Stimulated activated CD8-positive, alpha-beta memory T cell treated with anti-CD3 and anti-CD28 coated beads, Interleukin-4, amount 100 ng/mL, for 48 hours (primary cell): ENCODE results near the gene GRIK5.

Source experiments
- DNase-seq: peaks from one replicate; pipeline ENCODE4 v3.0.0-alpha.2; 2020

GRIK5 gene

DNA sequence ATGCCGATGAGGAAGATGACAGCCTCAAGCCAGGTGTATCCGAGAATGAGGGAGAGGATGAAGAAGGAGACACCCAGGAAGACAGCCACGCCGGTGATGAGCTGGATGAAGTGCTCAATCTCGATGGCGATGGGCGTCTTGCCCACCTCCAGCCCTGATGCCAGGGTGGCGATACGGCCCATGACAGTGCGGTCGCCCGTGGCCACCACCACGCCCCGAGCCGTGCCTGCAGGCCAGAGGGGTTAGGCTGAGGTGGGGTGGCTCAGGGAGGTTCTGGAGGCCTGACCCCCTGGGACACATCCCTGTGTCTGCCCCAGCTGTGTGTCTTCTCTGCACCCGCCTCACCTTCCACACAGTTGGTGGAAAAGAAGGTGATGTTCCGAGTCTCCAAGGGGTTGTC lies 85.0 kb downstream of the GRIK5 start:
- no peak for DNase-seq

DNA sequence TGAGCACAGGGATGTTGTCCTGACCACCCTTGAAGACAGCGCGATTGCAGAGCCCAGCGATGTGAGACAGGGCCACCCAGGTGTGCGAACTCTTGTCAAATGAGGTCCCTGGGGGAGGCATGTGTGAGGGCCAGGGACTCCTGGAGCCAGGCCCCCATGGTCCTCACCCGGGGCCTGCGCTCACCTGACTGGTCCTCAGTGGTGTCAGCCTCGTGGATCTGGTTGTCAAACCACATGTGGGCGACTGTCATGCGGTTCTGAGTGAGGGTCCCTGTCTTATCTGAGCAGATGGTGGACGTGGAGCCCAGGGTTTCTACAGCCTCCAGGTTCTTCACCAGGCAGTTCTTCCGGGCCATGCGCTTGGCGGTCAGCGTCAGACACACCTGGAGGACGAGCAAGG lies 88.3 kb downstream of the GRIK5 start:
- DNase-seq = no peak

DNA sequence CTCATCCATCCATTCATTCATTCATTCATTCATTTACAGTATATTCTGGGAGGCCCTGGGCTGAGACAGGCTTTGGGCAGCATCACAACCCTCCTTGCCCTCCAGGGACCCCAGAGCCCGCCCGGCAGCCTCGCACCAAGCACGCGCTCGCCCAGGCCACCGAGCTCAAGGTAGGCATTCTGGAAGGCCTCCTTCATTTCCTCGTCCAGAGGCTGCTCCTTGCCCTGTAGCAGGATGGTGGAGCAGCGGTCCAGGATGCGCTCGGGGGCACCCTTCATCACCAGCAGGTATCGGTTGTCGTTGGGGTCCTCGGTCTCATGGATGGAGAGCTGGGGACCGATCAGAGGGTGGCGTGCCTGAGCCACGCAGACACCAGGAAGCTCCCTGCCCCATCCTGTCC lies 91.5 kb downstream of the GRIK5 start:
- no peak for DNase-seq

DNA sequence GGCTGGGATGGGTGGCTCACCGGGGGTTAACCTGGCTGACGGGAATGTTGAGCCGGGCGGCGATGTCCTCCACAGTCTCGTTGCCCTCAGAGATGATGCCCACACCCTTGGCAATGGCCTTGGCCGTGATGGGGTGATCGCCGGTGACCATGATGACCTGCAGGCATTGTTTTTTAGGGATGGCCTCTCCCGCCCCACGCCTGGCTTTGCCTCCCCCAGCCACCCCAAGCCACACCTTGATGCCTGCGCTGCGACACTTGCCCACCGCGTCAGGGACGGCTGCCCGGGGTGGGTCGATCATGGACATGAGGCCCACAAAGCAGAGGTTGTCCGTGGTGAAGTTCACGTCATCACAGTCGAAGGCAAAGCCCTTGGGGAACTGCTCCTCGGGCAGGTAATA lies 92.1 kb downstream of the GRIK5 start:
- no peak for DNase-seq

DNA sequence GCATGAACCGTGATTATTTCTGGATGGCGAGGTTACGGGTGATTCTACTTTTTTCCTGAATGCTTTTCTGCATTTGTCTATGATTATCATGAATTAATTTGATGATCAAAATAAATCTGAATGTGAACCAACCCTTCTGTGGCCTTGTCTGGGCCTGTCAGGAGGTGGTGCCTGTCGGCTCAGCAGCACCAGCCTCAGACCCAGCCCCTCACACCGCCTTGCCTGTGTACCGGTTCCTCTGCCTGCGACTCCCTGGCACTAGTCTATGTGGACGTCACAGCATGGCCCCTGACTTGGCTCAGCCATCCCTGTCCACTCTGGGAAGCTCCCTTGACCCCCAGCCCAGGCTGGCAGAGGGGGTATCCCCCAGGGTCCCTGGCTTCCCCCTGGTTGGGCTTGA lies 95.4 kb downstream of the GRIK5 start:
- no peak for DNase-seq

DNA sequence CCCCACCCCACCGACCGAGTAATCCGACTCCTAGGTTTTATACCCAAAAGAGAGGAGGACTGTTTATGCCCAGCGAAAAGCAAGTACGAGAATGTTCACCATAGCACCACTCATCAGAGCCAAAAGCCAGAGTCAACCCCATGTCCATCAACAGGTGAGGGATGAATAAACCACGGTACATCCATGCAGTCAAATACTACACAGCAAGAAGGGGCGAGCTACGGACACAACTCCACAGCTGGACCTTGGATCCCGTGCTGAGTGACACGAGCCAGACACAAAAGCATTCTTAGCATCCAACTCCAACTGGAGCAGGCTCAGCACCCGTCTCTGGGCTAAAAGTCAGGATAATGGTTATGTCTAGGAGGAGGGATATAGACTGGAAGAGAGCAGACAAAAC lies 98.6 kb downstream of the GRIK5 start:
- DNase-seq = no peak

DNA sequence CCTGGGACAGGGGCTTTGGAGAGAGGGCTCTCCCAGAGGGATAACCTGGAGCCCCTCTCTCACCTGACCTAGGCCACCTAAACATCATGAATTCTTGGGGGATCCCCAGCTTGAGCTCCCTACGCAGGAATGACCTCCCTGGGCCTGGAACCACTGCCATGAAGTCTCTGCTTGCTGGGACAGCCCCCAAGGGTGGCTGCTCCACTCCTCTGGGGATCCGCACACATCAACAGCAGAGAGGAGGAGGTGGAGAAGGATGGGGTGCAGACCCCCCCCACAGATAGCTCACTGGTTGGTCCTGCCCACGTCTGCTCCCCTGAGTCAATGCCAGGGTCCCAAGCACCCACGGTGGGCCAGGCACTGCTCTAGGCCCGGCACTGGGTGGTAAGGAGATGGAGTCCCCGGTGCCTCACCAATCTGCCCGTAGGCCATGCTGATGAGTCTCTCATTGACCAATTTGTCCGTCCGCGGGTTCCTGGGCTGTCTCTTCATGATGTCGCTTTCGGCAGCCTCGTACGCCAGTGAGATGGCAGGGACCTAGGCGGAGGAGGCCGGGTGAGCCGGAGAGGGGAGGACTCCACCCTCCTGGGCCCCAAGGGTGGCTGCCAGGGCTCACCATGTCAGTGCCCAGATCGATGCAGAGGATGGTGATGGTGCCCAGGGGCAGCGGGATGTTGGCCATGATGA lies 100.1 kb downstream of the GRIK5 start:
- DNase-seq = no peak

DNA sequence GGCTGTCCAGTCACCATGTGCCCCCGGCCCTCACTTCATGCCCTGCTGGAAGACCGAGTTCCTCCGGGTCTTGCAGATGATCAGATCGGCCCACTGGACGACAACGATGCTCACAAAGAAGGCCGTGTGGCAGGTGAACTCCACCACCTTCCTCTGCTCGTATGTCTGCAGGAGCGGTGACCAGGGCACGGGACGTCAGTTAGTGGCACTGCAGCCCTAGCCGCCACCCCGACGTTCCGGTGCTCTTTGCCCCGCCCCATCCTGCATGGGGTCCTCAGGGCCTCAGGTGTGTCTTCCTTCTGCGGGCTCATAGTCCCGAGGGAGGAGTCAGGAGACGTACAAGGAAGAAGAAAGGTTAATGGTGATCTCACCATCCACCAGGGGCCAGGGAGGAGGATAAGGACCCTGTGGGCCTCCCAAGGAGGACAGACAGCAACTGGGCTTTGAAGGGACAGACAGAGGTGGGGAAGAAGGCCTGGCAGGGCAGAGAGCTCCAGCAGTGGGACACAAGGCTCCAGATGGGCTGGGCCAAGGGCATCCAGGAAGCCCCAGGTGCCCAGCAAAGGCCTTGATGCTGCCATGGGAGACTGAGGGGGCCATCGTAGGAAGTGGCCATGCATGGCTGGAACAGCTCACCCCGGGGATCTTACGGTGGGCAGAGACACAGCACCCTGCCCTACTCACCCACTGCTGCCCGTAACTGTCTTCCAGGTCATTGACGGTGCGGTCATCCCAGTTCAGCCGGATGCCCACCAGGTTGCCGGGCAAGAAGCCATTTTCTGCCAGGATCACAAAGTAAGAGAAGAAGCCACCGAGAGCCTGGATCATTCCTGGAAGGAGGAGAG lies 101.0 kb downstream of the GRIK5 start:
- no peak for DNase-seq

DNA sequence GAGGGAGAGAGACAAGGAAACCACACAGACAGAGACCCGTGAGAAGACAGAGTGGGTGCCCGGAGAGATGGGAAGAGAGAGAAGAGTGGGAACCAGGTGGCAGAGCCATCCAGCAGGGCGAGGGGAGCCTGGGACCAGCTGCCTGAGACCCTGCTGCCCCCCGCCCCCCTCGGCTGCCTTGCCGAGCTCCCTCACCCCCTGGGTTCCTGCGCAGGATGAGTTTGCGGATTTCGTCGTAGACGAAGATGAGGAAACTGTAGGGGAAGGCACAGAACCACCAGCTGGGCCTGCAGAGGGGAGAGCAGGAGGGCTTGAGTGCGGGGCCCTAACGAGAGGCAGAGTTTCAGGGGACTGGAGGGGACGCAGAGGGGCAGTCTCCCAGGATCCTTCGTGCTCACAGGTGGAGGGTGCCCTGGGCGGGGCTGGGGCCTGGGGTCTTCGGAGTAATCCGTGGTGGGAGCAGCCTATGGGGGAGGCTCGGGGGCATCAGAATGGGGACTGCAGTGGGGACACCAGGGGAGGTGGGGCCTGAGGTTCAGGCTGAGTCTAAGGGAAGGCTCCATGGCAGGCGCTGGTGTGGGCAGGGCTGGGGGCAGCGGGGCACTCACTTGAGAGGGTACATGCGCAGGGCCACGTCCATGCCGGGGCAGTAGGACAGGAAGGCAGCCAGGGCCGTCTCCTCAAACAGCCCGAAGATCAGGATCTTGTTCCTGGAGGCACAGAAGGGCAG lies 102.8 kb downstream of the GRIK5 start:
- no peak for DNase-seq

DNA sequence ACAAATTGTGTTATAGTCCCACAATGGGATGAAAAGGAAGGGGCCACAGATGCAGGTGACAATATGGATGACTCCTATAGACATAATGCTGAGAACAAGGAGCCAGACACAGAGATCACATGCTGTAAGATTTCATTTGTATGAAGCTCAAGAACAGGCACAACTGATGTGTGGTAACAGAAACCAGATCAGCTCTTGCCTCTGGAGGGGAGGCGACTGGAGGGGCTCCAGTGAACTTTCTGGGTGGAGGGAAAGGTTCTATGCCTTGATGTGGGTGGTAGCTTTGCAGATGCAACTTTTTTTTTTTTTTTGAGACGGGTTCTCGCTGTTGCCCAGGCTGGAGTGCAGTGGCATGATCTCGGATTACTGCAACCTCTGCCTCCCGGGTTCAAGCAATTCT lies 104.9 kb downstream of the GRIK5 start:
- no peak for DNase-seq

DNA sequence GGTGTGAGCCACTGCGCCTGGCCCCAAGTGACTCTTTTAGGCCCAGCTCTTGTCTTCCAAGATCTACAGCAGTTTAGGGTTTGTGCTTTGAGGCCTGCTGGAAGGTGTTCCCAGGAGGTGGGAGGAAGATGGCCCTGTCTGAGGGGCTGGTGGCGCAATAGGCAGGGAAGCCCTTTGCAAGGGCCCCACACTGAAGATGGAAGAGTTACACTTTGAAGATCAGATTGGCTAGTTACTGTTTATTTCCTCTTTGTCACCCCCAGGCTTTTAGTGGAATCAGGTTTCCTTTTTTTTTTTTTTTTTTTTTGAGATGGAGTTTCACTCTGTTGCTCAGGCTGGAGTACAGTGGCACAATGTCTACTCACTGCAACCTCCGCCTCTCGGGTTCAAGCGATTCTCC lies 109.0 kb downstream of the GRIK5 start:
- no peak for DNase-seq

DNA sequence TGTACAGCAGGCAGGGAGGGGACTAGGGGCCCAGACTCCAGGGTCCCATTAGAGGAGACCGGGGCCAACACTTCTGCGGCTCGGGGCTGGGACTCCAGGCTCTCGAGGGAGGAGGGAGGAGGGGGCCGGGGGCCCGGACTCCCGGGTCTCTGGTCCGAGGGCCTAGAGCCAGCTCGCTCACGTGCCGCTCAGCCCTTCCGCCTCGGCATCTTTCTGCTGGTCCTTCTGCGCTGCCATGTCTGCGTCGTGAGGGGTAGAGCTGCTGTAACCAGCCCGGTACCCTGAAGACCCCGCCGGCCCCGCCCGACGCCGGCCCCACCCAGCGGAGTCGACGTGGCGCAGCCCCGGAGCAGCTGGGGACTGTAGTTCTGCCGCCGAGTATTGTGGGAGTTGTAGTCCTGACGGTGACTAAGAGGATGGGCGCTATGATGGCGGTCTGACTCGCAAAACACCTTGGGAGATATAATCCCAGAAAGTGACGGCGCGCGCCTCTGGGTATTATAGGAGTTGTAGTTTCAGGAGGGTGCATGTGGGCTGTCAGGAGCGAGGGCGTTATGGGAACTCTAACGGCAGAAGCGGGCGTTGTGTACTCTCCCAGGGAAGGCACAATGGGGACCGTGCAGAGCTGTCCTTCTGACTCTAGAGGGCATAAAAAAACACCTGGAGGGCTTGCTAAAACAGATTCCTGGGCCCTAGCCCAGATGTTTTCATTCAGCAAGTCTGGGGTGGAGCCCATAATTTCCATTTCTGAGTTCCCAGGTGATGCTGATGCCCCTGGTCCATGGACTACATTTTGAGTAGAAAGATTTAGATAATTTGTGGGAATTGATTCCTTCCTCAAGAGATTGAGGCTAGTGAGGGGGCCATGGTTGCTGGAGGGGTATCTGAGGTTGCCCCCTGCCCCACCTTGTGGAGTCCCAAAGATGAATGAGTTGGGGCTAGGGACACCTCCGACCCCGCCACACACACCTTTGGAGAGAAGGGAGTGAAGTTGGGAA lies 110.7 kb downstream of the GRIK5 start, which contains the start of gene RABAC1:
RABAC1 (minus strand) TSS at position 266 of the 998 bp plus-strand sequence; CDS start at position 237, 29 bp downstream.
- DNase-seq = peak; percentile 93

DNA sequence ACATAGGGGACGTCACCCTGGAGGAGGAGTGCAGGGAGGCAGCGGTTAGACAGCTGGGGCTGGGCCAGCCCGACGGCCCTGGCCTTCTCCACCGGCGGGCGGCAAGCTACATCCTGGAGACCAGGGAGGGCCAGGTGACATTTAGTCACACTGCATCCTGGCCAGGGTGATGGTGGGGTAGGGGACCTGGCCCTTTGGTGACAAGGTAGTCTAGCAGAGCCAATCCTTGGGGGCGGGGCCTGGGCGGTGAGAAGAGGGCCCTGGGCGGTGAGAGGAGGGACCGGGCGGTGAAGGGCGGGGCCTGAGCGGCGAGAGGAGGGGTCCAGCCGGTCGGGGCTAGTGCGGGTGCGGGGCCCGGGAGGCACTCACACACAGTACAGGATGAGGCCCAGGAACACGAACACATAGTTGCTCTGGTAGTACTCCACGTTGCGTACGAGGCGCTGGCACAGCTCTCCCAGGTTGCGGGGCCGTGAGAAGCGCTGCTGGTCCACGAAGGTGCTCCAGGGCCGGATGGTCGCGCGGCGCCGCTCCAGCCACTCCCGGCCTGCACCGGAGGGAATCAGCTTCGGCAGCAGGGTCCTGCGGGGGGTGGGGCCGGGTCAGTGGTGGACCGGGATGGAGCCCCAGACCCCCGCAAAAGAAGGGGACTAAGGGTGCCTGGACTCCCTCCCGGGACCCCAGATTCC lies 111.5 kb downstream of the GRIK5 start:
- DNase-seq = peak; percentile 94

DNA sequence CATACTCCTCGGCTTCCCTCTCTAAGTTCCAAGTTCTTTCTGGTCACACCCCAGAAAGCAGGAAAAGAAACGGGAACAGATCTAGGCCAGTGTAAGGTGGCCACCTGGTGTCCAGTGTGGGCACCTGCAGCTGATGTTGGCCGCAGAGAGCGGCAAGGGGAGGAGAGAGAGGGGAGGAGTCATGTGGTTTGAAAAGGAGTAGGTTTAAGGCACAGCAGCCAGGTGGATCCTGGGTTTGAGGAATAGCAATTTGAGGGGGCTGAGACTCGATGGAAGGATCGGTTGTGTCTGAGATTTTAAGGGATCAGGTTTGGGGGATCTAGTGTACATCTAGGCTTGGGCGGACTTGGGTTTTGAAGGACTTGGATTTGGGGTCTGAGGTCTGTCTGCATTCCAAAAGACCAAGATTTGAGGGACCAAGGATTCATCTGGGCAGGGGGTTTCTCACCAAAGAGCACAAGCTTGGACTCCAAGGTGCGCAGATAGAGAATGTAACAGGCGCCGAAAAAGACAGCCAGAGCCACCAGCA lies 112.1 kb downstream of the GRIK5 start:
- peak; percentile 58 for DNase-seq

DNA sequence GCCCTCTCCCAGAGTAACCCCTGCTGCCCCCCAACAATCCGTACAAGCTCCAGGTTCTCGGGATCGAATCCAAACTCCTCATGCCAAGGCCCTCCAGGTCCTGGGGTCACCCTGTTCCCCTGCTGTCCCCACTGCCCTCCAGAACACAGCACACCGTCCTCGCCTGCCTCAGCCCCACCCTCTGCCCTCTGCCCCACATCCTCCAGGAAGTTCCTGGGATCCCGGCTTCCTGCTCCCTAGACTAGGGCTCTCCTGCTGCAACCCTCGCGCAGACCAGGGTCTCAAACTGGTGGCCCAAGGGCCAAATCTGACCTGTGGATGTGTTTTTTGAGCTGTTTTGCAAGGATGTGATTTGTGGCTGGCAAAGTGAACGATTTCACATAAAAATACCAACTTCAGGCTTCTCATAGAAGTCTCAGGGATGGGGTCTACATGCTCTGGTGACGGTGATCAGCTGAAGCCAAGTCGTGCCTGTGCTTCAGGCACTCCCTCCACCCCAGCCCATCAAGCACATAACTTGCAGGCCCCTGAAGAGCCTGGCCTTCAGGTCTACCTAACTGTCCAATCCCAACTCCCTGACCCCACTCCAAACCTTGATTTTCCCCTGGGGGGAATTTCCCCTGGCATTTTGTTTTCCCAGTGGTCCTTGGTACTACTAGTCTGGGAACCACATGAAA lies 112.7 kb downstream of the GRIK5 start:
- no peak for DNase-seq

DNA sequence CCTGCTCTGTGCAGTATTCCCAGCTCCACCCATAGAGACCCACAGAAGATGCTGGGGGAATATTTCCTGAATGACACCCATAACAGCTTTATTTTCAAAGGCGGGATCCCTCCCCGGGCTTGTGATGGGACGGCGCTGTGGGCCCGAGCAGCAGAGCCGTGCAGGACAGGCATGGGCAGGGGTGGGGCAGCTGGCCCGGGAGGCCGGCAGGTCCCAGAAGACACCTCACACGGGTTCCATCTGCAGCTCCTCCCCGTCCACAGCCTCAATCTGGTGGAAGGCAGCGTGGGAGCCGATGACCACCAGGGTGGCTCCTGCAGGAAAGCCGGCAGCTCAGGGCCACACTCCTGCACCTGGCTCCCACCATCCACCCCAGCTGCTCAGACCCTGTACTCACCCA lies 113.4 kb downstream of the GRIK5 start:
- no peak for DNase-seq

DNA sequence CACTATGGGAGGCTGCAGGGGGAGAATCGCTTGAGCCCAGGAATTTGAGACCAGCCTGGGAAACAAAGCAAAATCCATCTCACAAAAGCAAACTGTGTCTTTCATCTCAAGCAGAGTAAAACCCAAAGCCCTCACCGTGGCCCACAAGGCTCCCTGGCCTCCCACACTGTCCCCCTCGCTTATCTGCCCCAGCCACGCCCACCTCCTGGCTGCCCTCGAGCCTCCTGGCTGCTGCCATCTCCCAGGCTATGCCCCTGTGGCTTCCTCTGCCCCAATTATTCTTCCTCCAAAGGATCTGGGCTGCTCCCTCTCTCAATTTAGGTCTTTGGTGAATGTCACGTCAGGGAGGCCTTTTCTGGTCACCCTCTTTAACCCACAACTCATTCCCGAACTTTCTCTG lies 114.5 kb downstream of the GRIK5 start:
- DNase-seq = no peak

DNA sequence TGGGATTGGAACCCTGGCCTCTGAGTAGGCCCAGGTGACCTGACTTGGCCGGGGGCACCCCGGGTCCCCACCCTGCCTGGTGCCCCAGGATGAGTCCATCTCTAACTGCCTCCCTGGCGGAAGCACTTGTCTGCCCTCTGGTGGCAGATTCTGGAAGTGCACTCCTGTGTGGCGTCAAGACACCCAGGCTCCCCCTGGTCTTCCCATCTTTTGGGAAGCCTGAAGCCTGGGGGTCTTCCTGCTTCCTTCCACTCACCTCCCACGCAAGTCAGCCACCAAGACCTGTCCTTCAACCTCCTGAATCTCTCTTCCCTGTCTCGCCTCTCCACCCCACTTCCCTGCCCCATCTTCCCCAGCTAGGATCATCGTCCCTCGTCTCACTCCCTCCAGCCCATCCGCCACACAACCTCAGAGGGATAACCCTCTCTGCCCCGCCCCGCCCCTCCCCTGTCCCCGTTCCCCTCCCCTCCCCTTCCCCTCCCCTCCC lies 118.3 kb downstream of the GRIK5 start:
- DNase-seq = peak; percentile 99
